Testis (tissue), 2 donors: ENCODE measurements around the gene SCAMP1.

Source experiments
- CTCF ChIP-seq, 3 experiments: fragments of 450-650 bp in 2 of 3; fragments of 200-600 bp in 1 of 3; sonication (generic) in 1 of 3; IDR thresholded peaks; one replicate each; pipeline ENCODE4 v1.5.1; 2016 to 2019; ENCODE audit warnings: antibody characterized with exemption in 3 of 3, mild to moderate bottlenecking in 2 of 3, moderate library complexity in 1 of 3
- POLR2A ChIP-seq: fragments of 450-650 bp; IDR thresholded peaks from one replicate; pipeline ENCODE4 v1.6.1; 2017; ENCODE audit warnings: antibody characterized with exemption, mild to moderate bottlenecking, moderate library complexity

DNA sequence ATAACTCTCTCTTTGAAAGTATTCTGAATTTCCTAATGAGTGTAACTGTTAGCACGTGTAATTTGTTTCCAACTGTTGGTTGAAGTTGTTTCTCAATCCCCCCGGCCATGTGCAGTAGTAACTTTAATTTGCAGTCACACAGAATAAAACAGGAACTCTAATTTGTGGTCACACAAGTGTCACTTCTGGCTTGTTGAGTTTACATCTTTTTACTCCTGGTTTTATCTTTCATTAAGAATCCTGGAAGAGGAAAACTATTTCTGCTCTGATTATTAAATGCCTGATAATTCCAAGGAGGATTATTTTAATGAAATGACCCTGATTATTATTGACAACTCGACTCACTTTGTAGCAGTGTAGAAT, 1.2 kb downstream of the SCAMP1 start:
- no peak for TF ChIP-seq CTCF (IDR thresholded peaks at IDR 0.05)
- TF ChIP-seq POLR2A = no peak
